ENCODE measurements around the gene ATP1A4.

ATP1A4 gene

GRCh38 chr1:160117709-160118183 lies 33.7 kb upstream of the ATP1A4 start:
- TF ChIP-seq CTCF (IDR thresholded peaks at IDR 0.05), result no peak

- TF ChIP-seq CTCF (IDR thresholded peaks at IDR 0.05), result no peak
Observed at GRCh38 chr1:160118928-160119327, 32.5 kb upstream of the ATP1A4 start.

- no peak for TF ChIP-seq CTCF (IDR thresholded peaks at IDR 0.05)
Observed at GRCh38 chr1:160120797-160121196, 30.6 kb upstream of the ATP1A4 start.

GRCh38 chr1:160121388-160121787 lies 30.0 kb upstream of the ATP1A4 start:
- no peak for TF ChIP-seq CTCF (IDR thresholded peaks at IDR 0.05)

DNA sequence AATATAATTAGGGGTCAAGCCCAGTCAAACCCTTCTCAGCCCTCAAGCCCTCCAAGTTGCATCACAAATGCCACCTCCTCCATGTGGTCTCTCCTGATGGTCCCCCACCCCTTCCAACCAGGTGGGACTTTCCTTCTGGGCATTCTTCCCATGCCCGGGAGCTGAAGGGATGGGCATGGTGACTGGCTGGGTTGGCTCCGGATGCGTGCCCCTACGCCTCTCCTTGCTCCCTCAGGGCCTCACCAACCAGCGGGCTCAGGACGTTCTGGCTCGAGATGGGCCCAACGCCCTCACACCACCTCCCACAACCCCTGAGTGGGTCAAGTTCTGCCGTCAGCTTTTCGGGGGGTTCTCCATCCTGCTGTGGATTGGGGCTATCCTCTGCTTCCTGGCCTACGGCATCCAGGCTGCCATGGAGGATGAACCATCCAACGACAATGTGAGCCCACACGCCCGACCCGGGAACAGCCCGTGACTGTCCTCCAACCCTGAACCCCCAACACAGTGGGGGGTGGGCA lies 28.4 kb upstream of the ATP1A4 start:
- no peak for TF ChIP-seq CTCF (IDR thresholded peaks at IDR 0.05)

DNA sequence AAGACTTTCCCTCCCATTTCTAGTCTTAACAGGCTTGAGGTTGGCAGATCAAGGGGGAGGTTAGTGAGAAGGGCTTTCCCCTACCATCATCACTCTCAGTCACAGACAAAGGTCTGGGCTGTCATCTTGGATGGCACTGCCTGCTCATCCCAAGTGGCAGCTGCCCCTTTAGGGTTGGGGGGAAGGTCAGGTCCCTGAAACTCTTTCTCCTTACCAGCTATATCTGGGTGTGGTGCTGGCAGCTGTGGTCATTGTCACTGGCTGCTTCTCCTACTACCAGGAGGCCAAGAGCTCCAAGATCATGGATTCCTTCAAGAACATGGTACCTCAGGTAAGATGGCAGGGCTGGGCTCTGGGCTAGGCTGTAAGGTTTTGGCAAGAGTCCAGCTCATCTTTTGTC lies 27.7 kb upstream of the ATP1A4 start:
- TF ChIP-seq CTCF (IDR thresholded peaks at IDR 0.05), result no peak

- TF ChIP-seq CTCF (IDR thresholded peaks at IDR 0.05), result no peak
Observed at GRCh38 chr1:160124705-160125478, 26.5 kb upstream of the ATP1A4 start.
